Subcutaneous abdominal adipose tissue (tissue), 5 donors: ENCODE data around the gene LPGAT1.
A peak's percentile ranks its signal among the peaks of the same experiment; 100 is the strongest.
"Not testable (repeated sequence)": the region's sequence is repeated elsewhere in the genome, so short reads cannot be mapped to it uniquely, and the experiment has no call there.

ENCODE experiments used
- H3K27ac ChIP-seq: one replicate; pipeline ENCODE4 v1.7.0; 2013; ENCODE audit warnings: low read depth, mild to moderate bottlenecking, inconsistent platforms, low read length, moderate library complexity
- H3K27me3 ChIP-seq, 5 donors: one replicate each; pipeline ENCODE4 v1.7.0; 2013; ENCODE audit warnings: low read length in 5 of 5, inconsistent platforms in 1 of 5; ENCODE audit not compliant: control insufficient read depth in 5 of 5, insufficient read depth in 4 of 5
- H3K36me3 ChIP-seq, 5 donors: one replicate each; pipeline ENCODE4 v1.7.0; 2013; ENCODE audit warnings: low read length in 5 of 5; ENCODE audit not compliant: control insufficient read depth in 5 of 5, insufficient read depth in 5 of 5
- H3K4me1 ChIP-seq, 5 donors: one replicate each; pipeline ENCODE4 v1.7.0; 2013; ENCODE audit warnings: low read length in 5 of 5, mild to moderate bottlenecking in 3 of 5, moderate library complexity in 1 of 5; ENCODE audit not compliant: control insufficient read depth in 5 of 5, insufficient read depth in 5 of 5
- H3K4me3 ChIP-seq, 5 donors: one replicate each; pipeline ENCODE4 v1.7.0; 2013; ENCODE audit warnings: low read length in 5 of 5, low read depth in 1 of 5
- H3K9ac ChIP-seq, 5 donors: one replicate each; pipeline ENCODE4 v1.7.0; 2013; ENCODE audit warnings: low read length in 5 of 5, mild to moderate bottlenecking in 4 of 5, moderate library complexity in 3 of 5
- H3K9me3 ChIP-seq, 5 donors: one replicate each; pipeline ENCODE4 v1.7.0; 2013; ENCODE audit warnings: low read length in 5 of 5; ENCODE audit not compliant: control insufficient read depth in 5 of 5
- donor health status: healthy.
- donor health status: healthy.
- donor health status: healthy.
- donor health status: healthy.
- donor health status: healthy.

The LPGAT1 gene

GRCh38 chr1:211698161-211699026 lies 132.2 kb downstream of the LPGAT1 start:
- H3K9me3 ChIP-seq, result no peaks in the 10 kb centered on the region
- H3K9ac ChIP-seq, result peak overlapping the region in 2 of 5 donors; percentile 20 to 55
- peak overlapping the region; percentile 41 to 58 (median 53) for H3K4me3 ChIP-seq
- H3K4me1 ChIP-seq, result peaks cover 0 to 10% (median 3%) of the 10 kb centered on the region in 5 donors
- H3K27ac ChIP-seq, result no peak overlapping the region
- H3K27me3 ChIP-seq, result no peaks in the 10 kb centered on the region
- no peaks in the 10 kb centered on the region for H3K36me3 ChIP-seq

GRCh38 chr1:211697356-211697755 lies 133.2 kb downstream of the LPGAT1 start:
- H3K4me3 ChIP-seq, result no peak overlapping the region
- no peak overlapping the region for H3K9ac ChIP-seq
- no peaks in the 10 kb centered on the region for H3K27me3 ChIP-seq
- no peaks in the 10 kb centered on the region for H3K9me3 ChIP-seq
- H3K4me1 ChIP-seq, result peaks cover 0 to 10% (median 3%) of the 10 kb centered on the region in 5 donors
- H3K36me3 ChIP-seq, result no peaks in the 10 kb centered on the region
- H3K27ac ChIP-seq, result no peak overlapping the region

- H3K4me3 ChIP-seq, result no peak overlapping the region
- H3K4me1 ChIP-seq, result peaks cover 0 to 10% (median 3%) of the 10 kb centered on the region in 5 donors
- H3K36me3 ChIP-seq, result no peaks in the 10 kb centered on the region
- no peak overlapping the region for H3K9ac ChIP-seq
- H3K27me3 ChIP-seq, result no peaks in the 10 kb centered on the region
- H3K27ac ChIP-seq, result no peak overlapping the region
- no peaks in the 10 kb centered on the region for H3K9me3 ChIP-seq
Measured at GRCh38 chr1:211695135-211695816, 135.3 kb downstream of the LPGAT1 start.

GRCh38 chr1:211693911-211694310 lies 136.7 kb downstream of the LPGAT1 start:
- H3K9ac ChIP-seq, H3K9me3 ChIP-seq, H3K27ac ChIP-seq, H3K4me3 ChIP-seq, H3K36me3 ChIP-seq, H3K27me3 ChIP-seq: not testable (repeated sequence)
- H3K4me1 ChIP-seq, result peaks cover 0 to 10% (median 3%) of the 10 kb centered on the region in 5 donors
